Stimulated activated CD4-positive, alpha-beta T cell treated with anti-CD3 and anti-CD28 coated beads, TNF-alpha, amount 100 ng/mL, for 24 hours (primary cell): ENCODE measurements around the gene ELAVL1.
"Not testable (repeated sequence)": the region's sequence is repeated elsewhere in the genome, so short reads cannot be mapped to it uniquely, and the experiment has no call there.

Experiments
- DNase-seq, 3 experiments: peaks; one replicate each; pipeline ENCODE4 v3.0.0-alpha.2; 2020; ENCODE audit warnings: low read depth in 3 of 3

The ELAVL1 gene

DNA sequence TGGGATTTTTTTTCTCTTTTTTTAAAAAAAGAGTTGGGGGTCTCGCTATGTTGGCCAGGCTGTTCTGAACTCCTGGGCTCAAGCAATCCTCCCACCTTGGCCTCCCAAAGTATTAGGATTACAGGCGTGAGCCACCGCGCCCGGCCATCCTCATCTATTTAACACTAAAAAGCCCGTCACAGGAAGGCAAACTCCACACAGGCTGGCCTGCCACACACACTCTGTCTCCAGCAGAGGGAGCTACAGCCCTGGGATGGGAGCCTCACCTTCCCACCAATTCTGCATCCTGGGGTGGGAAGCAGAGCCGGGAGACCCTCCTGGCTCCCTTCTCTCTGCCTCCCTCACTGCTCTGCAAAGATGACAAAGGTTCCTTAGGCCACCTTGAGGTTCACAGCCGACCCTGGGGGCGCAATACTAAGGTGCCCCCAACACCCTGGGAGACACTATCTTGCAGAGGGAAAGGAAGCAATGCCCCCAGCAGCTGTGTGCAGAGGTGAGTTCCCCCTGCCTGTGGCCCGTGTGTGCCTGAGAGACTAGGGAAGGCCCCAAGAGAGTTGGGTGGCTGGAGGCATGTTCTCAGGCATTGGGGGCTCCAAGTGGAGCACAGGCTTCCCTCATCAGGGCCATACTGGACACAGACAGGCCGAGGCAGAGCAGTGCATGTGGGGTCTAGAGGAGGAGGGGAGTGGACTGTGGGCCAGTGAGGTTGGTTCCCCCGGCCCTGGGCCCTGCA lies 34.6 kb downstream of the ELAVL1 start:
- peak in 2 of 3 experiments; percentile 4 to 24 for DNase-seq

GRCh38 chr19:7969555-7969939 lies 35.9 kb downstream of the ELAVL1 start:
- DNase-seq, result no peak

DNA sequence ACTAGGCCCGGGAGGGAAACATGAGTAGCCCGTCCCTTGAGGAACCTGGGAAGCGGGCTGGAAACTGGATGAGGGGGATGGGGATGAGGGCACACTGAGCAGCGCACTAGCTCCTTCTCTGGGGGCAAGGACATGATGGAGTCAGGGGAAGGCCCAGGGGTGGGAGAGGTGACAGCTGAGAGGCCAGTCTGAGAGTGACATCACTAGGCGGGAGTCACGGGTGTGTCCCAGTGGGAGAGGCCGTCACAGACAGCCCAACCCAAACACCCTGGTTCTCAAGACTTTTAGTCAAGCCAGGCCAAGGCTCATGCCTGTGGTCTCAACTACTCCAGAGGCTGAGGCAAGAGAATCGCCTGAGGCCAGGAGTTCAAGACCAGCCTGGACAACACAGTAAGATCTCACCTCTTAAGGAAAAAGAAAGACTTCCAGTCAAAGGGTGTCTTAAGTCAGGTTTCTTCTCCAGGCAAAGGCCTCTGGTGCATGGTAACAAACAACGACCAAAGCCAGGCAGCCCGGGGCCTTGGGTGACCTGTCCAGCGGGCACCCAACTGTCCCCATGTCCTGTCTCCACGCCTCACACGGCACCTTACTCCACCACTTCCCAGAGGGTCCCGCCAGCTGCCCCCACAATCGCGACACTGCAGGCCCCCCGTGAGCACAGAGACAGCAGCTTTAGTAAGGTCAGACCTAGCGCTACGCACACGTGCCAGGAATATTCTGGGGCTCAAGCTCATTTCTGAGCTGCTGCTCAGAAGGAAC lies 36.5 kb downstream of the ELAVL1 start:
- DNase-seq, result no peak

GRCh38 chr19:7968008-7968795 lies 37.2 kb downstream of the ELAVL1 start:
- DNase-seq, result no peak

DNA sequence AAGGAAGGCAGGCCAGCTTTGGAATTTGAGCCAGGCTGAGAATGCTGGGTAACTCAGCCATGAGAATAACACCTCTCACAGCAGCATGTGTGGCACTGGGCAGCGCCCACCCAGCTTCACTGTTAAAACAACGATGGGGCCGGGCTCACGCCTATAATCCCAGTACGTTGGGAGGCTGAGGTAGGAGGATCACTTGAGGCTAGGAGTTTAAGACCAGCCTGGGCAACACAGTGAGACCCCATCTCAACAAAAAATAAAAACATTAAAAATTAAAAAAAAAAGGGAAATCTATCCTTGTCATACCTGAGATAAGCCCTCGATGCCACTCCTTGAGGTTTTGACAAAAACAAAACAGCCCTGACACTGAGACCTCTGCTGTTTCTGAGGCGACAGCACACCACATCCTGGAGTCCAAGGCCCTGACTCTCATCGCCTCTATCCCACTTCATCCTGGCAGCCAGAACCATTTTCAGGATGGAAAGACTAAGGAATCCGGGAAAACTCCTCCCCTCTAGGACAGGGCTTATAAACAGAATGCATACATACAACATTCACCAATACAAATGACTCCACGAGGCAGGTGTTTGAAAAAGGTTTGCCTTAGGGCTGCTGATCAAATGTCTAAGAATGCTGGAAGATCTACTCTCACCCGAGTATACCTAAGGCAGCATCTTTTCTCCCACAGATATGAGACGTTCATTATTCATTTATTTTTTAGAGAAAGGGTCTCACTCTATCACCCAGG lies 39.3 kb downstream of the ELAVL1 start:
- DNase-seq, result no peak

DNA sequence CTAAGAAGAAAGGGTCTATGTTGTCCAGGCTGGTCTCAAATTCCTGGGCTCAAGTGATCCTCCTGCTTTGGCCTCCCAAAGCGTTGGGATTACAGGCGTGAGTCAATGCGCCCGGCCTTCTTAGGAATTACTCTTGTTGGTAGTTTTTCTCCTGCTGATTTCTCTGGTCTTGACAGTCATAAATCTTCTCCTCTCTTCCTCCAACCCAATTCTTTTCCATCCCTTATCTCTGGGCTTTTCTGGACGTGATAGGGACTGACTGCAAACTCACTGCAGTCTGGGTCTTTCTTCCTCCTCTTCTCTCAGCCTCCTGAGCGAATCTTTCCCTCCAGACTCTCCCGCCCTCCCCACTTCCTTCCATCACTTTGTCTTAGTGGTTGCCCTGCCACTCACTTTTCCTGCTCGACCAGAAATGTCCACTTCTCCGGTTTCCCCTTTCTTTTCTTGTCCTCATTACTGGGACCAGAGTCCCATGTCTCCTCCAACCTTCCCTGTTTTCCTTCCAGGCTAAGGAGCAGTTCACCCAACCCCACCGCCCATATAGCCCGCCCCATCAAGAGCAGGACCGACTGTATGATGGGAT lies 40.1 kb downstream of the ELAVL1 start:
- DNase-seq, result no peak

DNA sequence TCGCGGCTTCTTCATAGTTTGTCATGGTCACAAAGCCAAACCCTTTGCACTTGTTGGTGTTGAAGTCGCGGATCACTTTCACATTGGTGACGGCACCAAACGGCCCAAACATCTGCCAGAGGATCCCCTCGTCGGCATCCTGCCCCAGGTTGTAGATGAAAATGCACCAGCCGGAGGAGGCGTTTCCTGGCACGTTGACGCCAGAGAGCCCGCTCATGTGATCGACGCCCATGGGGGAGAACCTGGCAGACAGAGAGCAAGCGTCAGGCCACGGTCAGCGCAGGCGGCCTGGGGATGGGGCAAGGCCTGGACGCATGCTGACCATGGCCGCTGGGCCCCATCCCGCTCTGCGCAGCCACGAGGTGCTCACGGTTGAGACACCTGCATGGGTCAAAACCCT lies 41.9 kb downstream of the ELAVL1 start:
- no peak for DNase-seq

GRCh38 chr19:7962644-7963268 lies 42.7 kb downstream of the ELAVL1 start:
- DNase-seq, result no peak

GRCh38 chr19:7961920-7962626 lies 43.4 kb downstream of the ELAVL1 start:
- no peak for DNase-seq

- not testable (repeated sequence) for DNase-seq
Measured at GRCh38 chr19:7961082-7961481, 44.4 kb downstream of the ELAVL1 start.

DNA sequence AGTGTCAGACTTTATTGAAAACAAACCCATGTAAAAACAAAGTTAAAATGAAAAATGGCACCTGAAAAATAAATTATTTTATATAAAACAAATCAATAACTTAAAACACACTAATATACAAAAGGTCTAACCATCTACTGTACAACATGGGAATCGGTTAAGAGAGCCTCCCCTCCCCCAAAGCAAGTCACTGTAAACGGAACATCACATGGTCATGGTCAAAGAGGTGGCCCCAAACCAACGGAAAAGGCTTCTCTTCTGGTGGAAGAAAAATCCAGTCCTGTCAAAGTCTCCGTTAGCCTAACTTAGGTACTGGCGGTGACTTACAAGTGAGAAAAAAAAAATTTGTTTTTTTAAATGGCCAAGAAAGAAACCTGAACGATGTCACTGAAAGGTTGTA lies 46.2 kb downstream of the ELAVL1 start:
- DNase-seq, result no peak

DNA sequence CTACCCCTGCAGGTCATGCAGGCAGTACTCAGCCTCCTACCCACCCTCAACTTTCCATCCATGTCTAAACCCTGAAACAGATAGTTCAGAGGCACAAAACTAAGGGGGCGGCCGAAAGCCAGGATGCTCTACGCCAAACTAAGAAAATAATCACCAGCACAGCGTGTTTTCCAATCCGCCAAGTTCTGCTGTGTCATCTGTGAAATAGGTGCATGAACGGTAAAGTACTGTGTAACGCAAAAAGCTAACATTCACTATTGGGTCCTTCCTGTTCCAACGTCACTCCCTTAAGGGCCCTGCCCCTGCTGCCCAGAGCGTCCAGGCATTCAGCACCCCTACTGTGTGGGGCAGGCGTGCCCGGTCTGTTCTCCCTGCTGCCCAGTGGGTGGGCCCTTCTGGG lies 49.7 kb downstream of the ELAVL1 start:
- DNase-seq, result no peak

- DNase-seq, result no peak
Measured at GRCh38 chr19:7953576-7953975, 51.9 kb downstream of the ELAVL1 start.

DNA sequence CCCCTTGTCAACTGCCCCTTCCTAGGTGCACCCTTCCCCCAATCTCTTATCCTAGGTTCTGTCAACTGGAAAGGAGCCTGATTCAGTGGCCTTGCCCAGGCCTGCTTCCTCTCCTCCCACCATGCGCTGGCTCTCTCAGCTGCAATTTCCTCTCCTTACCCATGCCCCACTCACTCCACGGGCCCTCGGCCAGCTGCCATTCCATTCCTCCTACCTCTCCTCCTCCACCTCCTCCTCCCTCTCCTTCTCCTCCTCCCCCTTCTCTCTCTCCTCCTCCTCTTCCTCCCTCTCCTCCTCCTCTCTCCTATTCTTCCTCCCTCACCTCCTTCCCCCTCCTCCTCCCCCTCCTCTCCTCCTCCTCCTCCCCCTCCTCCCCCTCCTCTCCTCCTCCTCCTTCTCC lies 52.4 kb downstream of the ELAVL1 start:
- no peak for DNase-seq

GRCh38 chr19:7947939-7948338 lies 57.5 kb downstream of the ELAVL1 start:
- no peak for DNase-seq

DNA sequence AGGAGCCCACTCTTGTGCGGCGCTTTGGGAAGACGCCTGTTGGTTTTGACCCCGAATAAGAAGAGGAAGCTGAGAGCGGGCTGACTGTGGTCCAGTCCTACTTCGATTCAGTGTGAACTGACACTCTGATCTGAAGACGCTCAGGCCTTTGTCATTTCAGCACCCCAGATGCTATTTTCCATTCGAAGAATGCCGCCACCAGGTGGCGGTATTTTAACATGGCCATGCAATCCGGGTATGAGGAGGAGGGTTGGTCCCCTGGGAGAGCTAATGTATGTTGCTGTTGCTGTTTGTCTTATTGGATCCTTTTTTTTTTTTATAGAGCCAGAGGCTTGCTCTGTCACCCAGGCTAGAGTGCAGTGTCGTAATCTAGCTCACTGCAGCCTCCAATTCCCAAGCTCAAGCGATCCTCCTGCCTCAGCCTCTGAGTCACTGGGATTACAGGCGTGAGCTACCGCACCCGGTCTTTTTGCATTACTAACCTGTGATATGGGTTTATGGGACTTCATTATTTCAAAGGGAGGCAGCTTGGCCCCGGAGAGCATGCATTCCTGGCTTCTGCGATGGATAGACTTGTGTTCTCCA lies 61.2 kb downstream of the ELAVL1 start:
- peak; percentile 69 to 87 (median 87) for DNase-seq

GRCh38 chr19:7943444-7944176 lies 61.8 kb downstream of the ELAVL1 start, which contains the start of gene TIMM44:
TIMM44 (minus strand) TSS chr19:7943666; CDS start chr19:7943651, 15 bp downstream.
- DNase-seq, result peak; percentile 98 to 99 (median 98)

DNA sequence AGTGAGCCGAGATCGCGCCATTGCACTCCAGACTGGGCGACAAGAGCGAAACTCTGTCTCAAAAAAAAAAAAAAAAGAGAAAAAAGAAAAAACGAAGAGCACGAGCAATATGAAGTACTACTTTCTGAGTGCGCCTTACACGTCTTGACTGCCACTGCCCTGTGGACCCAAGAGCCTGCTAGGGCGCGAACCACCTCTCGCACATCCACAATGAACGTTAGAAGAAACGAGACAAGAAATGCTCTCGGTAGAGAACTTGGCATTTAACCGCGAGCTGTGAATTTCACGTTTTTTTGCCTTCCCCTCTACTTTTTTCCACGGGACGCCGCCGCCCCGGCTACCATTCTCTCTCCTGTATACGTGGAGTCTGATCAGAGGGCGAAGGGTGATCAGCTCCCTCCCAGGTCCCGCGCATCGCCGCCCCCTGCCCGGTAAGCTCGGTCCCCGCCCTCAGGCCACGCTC lies 62.4 kb downstream of the ELAVL1 start:
- no peak for DNase-seq
